ENCODE measurements around the gene UHRF2.

DNA sequence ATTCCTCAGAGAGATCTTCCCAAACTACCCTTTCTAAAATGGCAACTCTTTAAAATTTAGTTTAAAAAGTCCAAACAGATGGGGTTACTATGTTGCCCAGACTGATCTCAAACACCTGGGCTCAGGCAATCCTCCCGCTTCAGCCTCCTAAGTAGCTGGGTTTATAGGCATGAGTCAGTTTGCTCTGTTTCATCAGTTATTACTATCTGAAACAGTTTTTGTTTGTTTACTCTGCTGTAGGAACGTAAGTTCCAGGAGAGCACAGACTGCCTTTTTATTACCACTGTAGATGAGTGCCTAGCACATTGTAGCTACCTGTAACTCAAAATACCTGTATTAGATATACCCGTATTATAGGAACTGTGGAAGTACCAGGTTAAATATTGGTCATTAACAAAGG lies 89.4 kb downstream of the UHRF2 start:
- TF ChIP-seq, protein P1, sequence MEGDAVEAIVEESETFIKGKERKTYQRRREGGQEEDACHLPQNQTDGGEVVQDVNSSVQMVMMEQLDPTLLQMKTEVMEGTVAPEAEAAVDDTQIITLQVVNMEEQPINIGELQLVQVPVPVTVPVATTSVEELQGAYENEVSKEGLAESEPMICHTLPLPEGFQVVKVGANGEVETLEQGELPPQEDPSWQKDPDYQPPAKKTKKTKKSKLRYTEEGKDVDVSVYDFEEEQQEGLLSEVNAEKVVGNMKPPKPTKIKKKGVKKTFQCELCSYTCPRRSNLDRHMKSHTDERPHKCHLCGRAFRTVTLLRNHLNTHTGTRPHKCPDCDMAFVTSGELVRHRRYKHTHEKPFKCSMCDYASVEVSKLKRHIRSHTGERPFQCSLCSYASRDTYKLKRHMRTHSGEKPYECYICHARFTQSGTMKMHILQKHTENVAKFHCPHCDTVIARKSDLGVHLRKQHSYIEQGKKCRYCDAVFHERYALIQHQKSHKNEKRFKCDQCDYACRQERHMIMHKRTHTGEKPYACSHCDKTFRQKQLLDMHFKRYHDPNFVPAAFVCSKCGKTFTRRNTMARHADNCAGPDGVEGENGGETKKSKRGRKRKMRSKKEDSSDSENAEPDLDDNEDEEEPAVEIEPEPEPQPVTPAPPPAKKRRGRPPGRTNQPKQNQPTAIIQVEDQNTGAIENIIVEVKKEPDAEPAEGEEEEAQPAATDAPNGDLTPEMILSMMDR (IDR thresholded peaks at IDR 0.05): no peak
- no peak for TF ChIP-seq POLR2A (IDR thresholded peaks at IDR 0.05)
- TF ChIP-seq EP300 (IDR thresholded peaks at IDR 0.05): no peak
- no peak for TF ChIP-seq POLR2AphosphoS5 (IDR thresholded peaks at IDR 0.05)

Measured in upper lobe of left lung (tissue), 4 donors.